DND-41 (cell line): Measurements from ENCODE around the gene TCF7.

Experiments used
- ATAC-seq: fragments of 200-7000 bp; cut with Tn5 transposase; 3 replicates; pipeline ENCODE4 v1.9.1; 2021; ENCODE audit warnings: low read depth; ENCODE audit not compliant: insufficient read depth
- DNase-seq: peaks from one replicate; pipeline ENCODE4 v3.0.0-alpha.2; 2020
- H2AFZ ChIP-seq: 2 replicates; pipeline ENCODE4 v1.6.0; 2012; ENCODE audit warnings: low read depth, low read length
- H3K27ac ChIP-seq: 2 replicates; pipeline ENCODE4 v1.5.1; 2012; ENCODE audit warnings: low read length, inconsistent platforms
- H3K27me3 ChIP-seq: fragments of 200-600 bp; sonication (generic); 2 replicates; pipeline ENCODE4 v1.6.0; 2012; ENCODE audit warnings: low read length, mild to moderate bottlenecking, inconsistent platforms; ENCODE audit not compliant: insufficient read depth, poor library complexity
- H3K36me3 ChIP-seq: 2 replicates; pipeline ENCODE4 v1.5.1; 2012; ENCODE audit warnings: low read length, inconsistent platforms; ENCODE audit not compliant: insufficient read depth
- H3K4me1 ChIP-seq: 2 replicates; pipeline ENCODE4 v1.5.1; 2012; ENCODE audit warnings: mild to moderate bottlenecking, low read length; ENCODE audit not compliant: insufficient read depth
- H3K4me2 ChIP-seq: 2 replicates; pipeline ENCODE4 v1.6.0; 2012; ENCODE audit warnings: mild to moderate bottlenecking, moderate library complexity, low read length, inconsistent platforms; ENCODE audit not compliant: insufficient read depth
- H3K4me3 ChIP-seq, 2 experiments: fragments of 200-600 bp in 1 of 2; shearing (Covaris generic) in 1 of 2; 2 replicates each; pipeline ENCODE4 v1.5.1; 2012 to 2016; ENCODE audit warnings: inconsistent platforms in 2 of 2, low read length in 2 of 2, mild to moderate bottlenecking in 2 of 2, low read depth in 1 of 2, moderate library complexity in 1 of 2
- H3K79me2 ChIP-seq: 2 replicates; pipeline ENCODE4 v1.6.0; 2012; ENCODE audit warnings: low read length, inconsistent platforms; ENCODE audit not compliant: insufficient read depth
- H3K9ac ChIP-seq: 2 replicates; pipeline ENCODE4 v1.6.0; 2012; ENCODE audit warnings: low read depth, mild to moderate bottlenecking, inconsistent platforms, low read length, moderate library complexity
- H3K9me3 ChIP-seq: 2 replicates; pipeline ENCODE4 v1.5.1; 2012; ENCODE audit warnings: low read length, moderate library complexity, mild to moderate bottlenecking, inconsistent platforms; ENCODE audit not compliant: insufficient read depth, severe bottlenecking
- H4K20me1 ChIP-seq: 2 replicates; pipeline ENCODE4 v1.6.0; 2012; ENCODE audit warnings: low read length; ENCODE audit not compliant: insufficient read depth
- CTCF ChIP-seq: IDR thresholded peaks from 2 replicates; pipeline ENCODE4 v1.5.1; 2012; ENCODE audit warnings: borderline replicate concordance, low read length, moderate library complexity, mild to moderate bottlenecking; ENCODE audit not compliant: poor library complexity, severe bottlenecking; ENCODE audit errors: extremely low read depth
- EZH2 ChIP-seq: IDR thresholded peaks from 3 replicates; pipeline ENCODE4 v1.6.1; 2012; ENCODE audit warnings: borderline replicate concordance, low read depth, mild to moderate bottlenecking, moderate library complexity, low read length, inconsistent platforms; ENCODE audit not compliant: severe bottlenecking

The TCF7 gene

DNA sequence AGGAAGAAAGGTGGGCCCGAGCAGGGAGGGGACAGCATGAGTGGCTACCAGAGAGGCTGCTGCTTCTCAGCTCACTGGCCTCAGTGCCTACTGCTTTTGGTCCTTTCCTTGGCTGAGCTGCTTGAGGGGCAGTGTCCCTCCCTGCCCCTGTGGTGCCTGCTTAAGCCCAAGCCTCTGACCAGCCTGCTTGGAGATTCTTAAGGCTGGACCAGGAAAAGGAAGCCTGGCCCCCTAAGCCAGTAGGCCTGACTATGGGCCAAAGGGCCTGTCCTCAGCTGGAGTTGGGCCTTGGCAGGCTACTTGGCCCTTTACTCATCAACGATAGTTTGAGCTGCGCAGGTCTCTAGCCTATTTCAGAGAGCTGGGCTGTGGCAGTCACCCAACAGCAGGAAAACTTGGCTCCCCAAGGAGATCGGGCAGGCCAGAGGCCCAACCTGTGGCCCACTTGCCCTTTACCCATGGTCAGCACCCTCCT, 24.9 kb downstream of the TCF7 start:
- no peak overlapping the region for H2AFZ ChIP-seq
- H4K20me1 ChIP-seq: peaks cover 80% of the 10 kb centered on the region
- no peaks in the 10 kb centered on the region for H3K27me3 ChIP-seq
- peaks cover 91% of the 10 kb centered on the region for H3K36me3 ChIP-seq
- no peak overlapping the region for H3K9ac ChIP-seq
- TF ChIP-seq EZH2 (no peak), CTCF (no peak)
- ATAC-seq: no peak
- peaks cover 9% of the 10 kb centered on the region; the same call in 1 of the 2 replicates for H3K4me1 ChIP-seq
- H3K27ac ChIP-seq: no peak overlapping the region
- peaks cover 31% of the 10 kb centered on the region for H3K79me2 ChIP-seq
- H3K9me3 ChIP-seq: no peaks in the 10 kb centered on the region
- DNase-seq: peak; percentile 2
- H3K4me2 ChIP-seq: no peak overlapping the region
- H3K4me3 ChIP-seq: no peak overlapping the region

DNA sequence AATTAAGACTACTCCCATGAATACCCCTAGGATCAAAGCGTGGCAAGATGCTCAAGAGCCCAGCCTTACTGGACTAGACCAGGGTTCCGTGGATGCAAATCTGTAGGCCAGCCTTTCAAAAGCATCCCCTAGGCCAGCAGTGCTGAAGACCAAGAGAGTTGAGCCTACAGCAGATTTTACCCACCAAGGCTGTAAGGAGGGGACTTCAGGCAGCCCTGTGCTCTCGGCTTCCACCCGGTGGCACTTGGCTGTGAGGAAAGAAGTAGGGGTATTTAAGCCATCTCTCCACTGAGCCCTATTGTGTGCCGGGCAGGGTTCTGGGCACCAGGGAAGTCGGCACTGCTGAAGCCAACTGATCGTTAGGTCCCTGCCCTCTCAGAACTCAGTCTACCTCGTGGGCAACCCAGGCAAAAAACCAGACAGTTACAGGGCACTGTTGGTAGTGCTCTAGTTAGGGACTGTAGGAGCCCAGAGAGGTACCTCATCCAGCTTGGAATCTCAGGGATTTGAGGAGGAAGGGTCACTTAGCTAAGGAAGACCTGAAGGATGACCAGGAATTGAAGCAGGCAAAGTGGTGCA, 25.5 kb downstream of the TCF7 start:
- no peaks in the 10 kb centered on the region for H3K27me3 ChIP-seq
- peaks cover 91% of the 10 kb centered on the region for H3K36me3 ChIP-seq
- TF ChIP-seq EZH2 (no peak), CTCF (no peak)
- H2AFZ ChIP-seq: no peak overlapping the region
- peaks cover 81% of the 10 kb centered on the region for H4K20me1 ChIP-seq
- peaks cover 9% of the 10 kb centered on the region; the same call in 1 of the 2 replicates for H3K4me1 ChIP-seq
- H3K27ac ChIP-seq: no peak overlapping the region
- H3K4me2 ChIP-seq: no peak overlapping the region
- H3K9me3 ChIP-seq: no peaks in the 10 kb centered on the region
- ATAC-seq (no peak), DNase-seq (peak; percentile 2)
- no peak overlapping the region for H3K4me3 ChIP-seq
- no peak overlapping the region for H3K9ac ChIP-seq
- H3K79me2 ChIP-seq: peaks cover 37% of the 10 kb centered on the region

GRCh38 chr5:134140530-134141201, 26.2 kb downstream of the TCF7 start:
- peaks cover 9% of the 10 kb centered on the region; the same call in 1 of the 2 replicates for H3K4me1 ChIP-seq
- no peak overlapping the region for H2AFZ ChIP-seq
- TF ChIP-seq EZH2: no peak
- peak; percentile 87 for TF ChIP-seq CTCF
- H3K4me2 ChIP-seq: no peak overlapping the region
- H3K4me3 ChIP-seq: no peak overlapping the region
- H4K20me1 ChIP-seq: peaks cover 85% of the 10 kb centered on the region
- H3K9me3 ChIP-seq: no peaks in the 10 kb centered on the region
- H3K27ac ChIP-seq: no peak overlapping the region
- H3K27me3 ChIP-seq: no peaks in the 10 kb centered on the region
- no peak overlapping the region for H3K9ac ChIP-seq
- DNase-seq (peak; percentile 69), ATAC-seq (peak; percentile 80)
- H3K36me3 ChIP-seq: peaks cover 91% of the 10 kb centered on the region
- peaks cover 43% of the 10 kb centered on the region for H3K79me2 ChIP-seq
